ENCODE measurements around the gene SPAG7.

SPAG7 gene

GRCh38 chr17:4967539-4968485 is at the start of gene SPAG7:
SPAG7 (minus strand) TSS chr17:4967817; CDS start chr17:4967804, 13 bp downstream.
- peak; percentile 94 for DNase-seq

- no peak for DNase-seq
Observed at GRCh38 chr17:5014357-5014756, 46.7 kb upstream of the SPAG7 start.

GRCh38 chr17:5011928-5012327 is 44.3 kb upstream of the SPAG7 start:
- DNase-seq, result no peak

- DNase-seq, result no peak
Observed at GRCh38 chr17:5003214-5003867, 35.7 kb upstream of the SPAG7 start.

- no peak for DNase-seq
Observed at GRCh38 chr17:5002121-5002788, 34.6 kb upstream of the SPAG7 start.

GRCh38 chr17:5000237-5000639 is 32.6 kb upstream of the SPAG7 start:
- DNase-seq, result no peak

- no peak for DNase-seq
Observed at GRCh38 chr17:4999430-5000093, 31.9 kb upstream of the SPAG7 start.

GRCh38 chr17:4998732-4999429 is 31.3 kb upstream of the SPAG7 start:
- DNase-seq, result no peak

GRCh38 chr17:4998027-4998731 is 30.6 kb upstream of the SPAG7 start:
- no peak for DNase-seq

GRCh38 chr17:4997302-4998026 is 29.8 kb upstream of the SPAG7 start, which contains the start of the genes INCA1 and KIF1C:
INCA1 (minus strand) TSS chr17:4997522; CDS start chr17:4994437, 3,085 bp downstream.
KIF1C (plus strand) TSS chr17:4997950; CDS start chr17:5000247, 2,297 bp downstream.
- DNase-seq, result peak; percentile 89

- DNase-seq, result no peak
Observed at GRCh38 chr17:4994081-4994595, 26.5 kb upstream of the SPAG7 start.

GRCh38 chr17:4987767-4988567 is 20.4 kb upstream of the SPAG7 start:
- no peak for DNase-seq

GRCh38 chr17:4986951-4987766 is 19.5 kb upstream of the SPAG7 start, which contains the start of gene CAMTA2:
CAMTA2 (minus strand) TSS chr17:4987675; CDS start chr17:4986222, 1,453 bp downstream.
- peak; percentile 85 for DNase-seq

- no peak for DNase-seq
Observed at GRCh38 chr17:4986403-4986802, 18.8 kb upstream of the SPAG7 start.

GRCh38 chr17:4982305-4982704 is 14.7 kb upstream of the SPAG7 start:
- no peak for DNase-seq

GRCh38 chr17:4980644-4981216 is 13.1 kb upstream of the SPAG7 start:
- DNase-seq, result no peak

GRCh38 chr17:4978726-4979125 is 11.1 kb upstream of the SPAG7 start:
- DNase-seq, result no peak

- no peak for DNase-seq
Observed at GRCh38 chr17:4974115-4974670, 6.6 kb upstream of the SPAG7 start.

All from CD4-positive, alpha-beta T cell treated with Interleukin-15 for 1 hour (primary cell).